CD4-positive, alpha-beta T cell treated with Interleukin-21 for 1 hour (primary cell): ENCODE measurements around the gene OR2T27.
"Not testable (repeated sequence)": the region's sequence is repeated elsewhere in the genome, so short reads cannot be mapped to it uniquely, and the experiment has no call there.

Source experiments
- DNase-seq: peaks from one replicate; pipeline ENCODE4 v3.0.0-alpha.2; 2020

OR2T27 gene

DNA sequence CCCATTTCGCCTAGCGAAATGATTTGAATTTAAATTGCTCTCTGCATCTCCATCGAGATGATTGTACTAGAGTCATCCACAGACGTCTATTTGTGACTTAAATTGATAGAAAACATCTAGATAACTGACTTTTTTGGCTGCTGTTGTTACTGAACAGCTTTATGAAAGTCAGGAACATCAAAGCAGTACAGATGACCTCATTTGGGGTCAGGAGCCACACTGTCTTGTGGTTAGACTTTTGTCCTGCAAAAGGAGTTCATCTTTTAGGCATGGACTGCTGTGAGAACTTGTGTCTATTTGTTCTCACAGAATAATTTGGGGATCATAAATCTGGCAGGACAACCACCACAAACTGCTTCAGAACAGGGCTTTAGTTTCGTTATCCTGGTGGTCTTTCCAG lies 15.7 kb downstream of the OR2T27 start:
- DNase-seq = not testable (repeated sequence)

DNA sequence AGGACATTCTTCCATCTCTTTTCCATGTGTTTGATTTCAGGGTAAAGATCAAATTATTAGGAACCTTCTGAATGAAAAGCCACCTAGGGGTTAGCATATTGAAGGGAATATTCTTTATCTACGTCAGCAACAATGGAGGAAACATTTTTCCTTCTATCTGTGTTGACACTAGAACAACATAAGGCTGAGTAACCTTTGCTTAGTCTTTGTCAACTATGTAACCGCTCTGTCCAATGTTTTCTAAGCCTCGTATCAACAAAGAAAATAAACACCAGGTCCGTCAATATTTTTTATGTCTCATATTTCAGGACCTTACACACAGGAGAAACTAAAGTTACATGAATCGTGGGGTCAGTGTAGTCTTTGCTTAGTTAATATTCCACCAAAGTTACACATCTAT lies 18.7 kb downstream of the OR2T27 start:
- not testable (repeated sequence) for DNase-seq

DNA sequence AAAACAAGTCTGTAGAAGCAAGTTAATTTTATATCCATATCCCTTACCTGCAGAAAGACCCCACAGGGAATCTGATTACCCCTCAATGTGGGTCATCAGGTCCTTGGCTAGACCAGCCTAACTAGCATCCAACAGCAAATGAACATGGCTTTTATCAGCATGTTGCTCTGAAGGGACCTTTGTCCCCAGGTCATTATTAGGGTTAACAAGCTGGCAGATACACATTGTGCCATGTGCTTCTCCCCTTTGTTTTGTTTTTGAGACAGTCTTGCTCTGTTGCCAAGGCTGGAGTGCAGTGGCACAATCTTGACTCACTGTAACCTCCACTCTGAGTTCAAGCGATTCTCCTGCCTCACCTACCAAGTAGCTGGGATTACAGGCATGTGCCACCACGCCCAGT lies 20.3 kb downstream of the OR2T27 start, which contains the start of gene OR2T11:
Gene OR2T11 (minus strand): TSS at position 101 of the 400 bp plus-strand sequence. CDS start 7,963 bp downstream, outside the sequence.
- DNase-seq = not testable (repeated sequence)

DNA sequence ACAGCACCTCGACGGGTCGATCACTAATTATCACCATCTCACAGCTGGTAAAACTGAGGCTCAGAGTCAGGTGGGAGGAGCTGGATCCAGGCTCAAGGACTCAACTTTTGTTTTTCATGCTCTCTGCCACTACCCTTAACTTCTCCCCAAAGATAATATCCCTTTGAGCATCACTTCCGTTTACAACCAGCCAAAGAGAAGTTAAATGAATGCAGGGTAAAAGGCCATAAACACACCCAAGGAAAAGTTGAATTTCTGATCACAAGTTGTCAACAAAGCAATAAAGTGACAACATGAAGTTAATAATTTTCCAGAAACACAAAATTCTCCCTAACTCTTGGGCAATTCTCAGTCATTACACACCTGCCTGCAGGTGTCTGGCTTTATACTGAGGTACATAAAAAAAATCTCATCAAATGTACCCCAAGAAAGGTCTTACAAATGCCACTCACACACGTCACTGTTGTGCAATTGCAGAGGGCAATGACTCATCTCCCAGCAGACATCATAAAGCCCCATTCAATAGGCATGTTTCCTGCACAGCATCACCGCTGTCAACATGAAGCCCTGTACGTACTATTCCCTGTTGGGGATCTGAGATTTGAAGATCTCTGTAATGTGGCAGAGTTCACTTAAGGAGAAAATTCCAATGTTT lies 23.8 kb downstream of the OR2T27 start:
- DNase-seq = no peak

DNA sequence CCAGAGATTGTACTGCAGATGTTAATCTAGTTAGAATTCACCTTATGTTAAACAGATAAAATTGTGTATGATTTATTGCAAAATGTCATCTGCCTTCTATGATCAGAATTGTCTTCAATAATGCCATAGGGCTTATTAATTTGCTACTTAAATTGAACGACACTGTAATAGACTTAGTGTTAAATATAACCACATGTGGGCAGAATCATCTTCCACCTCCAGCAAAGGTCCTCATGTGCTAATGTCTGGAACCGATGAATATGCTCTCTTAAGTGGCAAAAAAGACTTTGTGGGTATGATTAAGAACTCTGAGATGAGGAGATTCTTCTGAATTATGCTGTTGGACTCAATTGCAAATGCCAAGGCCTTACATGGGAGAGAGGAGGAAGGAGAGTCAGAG lies 24.8 kb downstream of the OR2T27 start:
- no peak for DNase-seq

DNA sequence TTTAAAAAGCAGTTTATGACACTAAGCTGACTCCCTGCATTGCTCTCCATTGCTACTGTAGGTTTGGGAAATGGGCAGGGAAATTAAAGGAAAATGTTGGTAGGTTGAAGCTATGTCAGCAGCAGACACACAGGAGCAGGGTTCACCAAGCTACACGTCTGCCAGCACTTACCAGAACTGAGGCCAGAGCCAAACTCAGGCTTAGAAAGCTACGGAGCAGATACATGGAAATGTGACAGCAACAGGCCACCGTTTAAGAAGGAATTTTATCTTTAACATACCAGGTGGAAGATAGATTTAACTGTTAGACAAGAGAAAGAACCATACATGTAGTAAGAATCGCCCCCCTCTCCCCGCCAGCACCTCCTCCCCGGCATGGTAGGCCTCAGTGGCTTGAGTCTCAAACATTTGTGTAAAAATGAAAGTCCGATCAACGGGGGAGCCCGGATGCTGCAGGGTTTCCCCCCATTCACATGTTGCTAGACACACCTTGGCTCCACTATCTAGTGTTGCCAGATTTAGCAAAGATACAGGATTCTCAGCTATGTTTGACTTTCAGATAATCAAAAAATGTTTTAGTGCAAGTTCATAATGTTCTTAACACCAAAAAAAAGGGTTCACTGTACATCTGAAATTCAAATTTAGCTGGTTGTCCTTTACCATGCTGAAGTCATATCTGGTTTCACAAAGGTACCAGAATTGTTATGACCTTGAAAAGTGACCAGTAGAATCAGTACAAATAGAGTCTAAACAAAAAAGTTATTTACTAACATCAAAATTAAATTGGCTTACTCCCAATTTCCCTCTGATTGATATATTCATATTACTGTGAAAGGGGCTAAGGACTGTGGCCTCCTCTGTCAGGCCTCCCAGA lies 27.1 kb downstream of the OR2T27 start:
- no peak for DNase-seq

DNA sequence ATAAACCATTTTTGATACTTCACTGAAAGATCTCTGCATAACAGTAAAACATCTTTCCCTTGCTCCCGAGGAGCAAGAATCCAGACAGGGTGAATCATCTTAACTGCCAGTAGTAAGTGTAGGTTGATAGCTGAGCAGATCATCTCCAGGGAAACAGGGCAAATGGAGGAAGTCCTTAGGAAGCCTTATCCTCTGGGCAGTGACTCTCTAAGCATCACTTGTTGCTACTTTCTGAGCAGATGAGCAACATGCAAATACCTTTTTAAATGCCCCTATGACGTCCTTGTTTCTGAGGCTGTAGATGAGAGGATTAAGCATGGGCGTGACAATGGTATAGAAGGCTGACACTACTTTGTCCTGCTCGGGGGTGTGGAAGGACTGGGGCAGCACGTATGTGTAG lies 29.4 kb downstream of the OR2T27 start:
- no peak for DNase-seq

DNA sequence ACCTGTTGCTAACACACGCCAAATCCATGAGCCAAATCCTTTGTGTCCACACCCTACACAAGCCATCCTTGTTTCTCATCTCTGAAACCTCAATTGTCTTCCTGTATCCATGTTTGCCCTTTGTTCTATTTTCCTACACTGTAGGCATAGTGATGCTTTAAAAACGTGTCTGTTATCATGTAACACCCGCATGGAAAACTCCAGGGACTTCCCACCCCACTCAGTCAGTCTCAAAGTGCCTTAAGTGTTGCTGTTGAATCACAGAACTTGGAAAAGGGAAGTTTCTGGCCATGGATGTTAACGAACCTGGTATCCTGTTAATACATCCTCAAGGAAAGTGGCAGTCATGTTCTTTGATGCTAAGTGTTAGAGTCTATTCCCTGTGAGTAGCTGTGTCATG lies 30.2 kb downstream of the OR2T27 start:
- no peak for DNase-seq

DNA sequence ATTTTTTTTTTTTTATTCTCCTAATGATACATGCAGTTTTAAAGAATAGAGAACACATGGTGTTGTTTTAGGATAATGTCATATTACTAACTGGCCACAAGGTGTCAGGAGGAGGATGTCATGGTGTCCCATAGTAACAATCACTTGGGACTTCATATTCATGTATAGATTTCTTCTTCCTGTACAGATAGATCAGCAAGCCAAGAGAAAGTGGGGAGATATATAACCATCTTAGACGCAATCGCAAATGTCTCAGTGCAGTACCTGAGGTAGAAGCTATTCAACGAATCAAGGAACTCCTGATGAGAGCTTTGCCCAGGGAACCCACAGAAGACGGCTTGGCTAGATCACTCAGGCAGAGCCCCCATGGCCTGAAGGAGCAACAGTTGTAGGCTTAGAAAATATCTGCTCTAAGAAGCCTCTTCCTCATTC lies 32.7 kb downstream of the OR2T27 start:
- peak; percentile 29 for DNase-seq

DNA sequence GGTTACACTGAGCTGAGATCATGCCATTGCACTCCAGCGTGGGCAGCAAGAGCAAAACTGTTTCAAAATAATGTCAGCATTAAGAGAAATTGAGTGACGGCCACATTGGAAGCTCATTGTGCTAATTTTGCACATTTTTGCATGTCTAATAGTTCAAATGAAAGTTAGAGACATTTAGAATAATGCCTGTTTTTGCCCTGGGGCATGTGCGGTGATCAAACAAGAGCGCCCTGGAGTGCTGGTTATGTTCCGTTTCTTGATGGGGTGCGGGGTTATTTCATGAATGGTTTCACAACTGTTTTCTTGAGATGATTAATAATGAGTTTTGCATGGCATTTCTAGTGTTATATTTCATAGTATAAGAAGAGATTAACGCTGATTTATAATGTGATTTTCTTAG lies 33.6 kb downstream of the OR2T27 start:
- DNase-seq = no peak

DNA sequence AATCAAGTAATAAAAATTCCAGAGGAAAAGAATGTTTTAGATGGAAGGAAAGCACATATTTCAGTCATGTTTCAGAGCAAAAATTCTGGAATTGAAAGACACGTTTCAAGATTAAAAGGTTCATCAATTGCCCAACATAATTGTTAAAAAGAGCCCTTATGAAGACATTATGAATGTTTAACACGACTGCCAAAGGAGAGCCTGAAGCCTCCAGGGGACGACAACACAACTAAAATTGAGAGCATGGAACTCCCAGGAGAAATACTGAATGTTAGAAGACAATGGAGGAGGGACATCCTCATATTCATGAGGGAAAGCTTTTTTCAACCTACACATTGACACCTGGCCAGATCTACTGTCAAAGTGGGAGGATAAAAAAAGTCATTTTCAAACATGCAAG lies 36.5 kb downstream of the OR2T27 start:
- DNase-seq = peak; percentile 47

DNA sequence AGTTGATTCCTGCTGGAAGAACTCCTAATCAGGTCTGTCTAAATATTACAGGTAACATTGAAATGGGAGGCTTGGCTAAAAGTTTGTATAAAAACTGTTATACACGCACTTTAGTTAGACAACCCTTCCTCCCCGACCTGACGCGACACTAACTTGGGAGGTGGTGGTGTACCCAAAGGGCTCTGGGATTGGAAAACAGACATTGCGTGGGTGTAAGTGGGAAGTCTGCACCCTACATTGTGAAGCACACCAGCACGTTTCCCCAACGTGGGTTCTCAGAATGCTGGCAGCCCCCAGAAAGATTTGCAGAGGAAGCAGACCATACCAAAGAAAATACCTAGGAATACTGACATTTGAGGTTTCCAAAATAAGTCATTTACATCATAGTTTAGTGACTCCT lies 37.2 kb downstream of the OR2T27 start:
- DNase-seq = no peak

DNA sequence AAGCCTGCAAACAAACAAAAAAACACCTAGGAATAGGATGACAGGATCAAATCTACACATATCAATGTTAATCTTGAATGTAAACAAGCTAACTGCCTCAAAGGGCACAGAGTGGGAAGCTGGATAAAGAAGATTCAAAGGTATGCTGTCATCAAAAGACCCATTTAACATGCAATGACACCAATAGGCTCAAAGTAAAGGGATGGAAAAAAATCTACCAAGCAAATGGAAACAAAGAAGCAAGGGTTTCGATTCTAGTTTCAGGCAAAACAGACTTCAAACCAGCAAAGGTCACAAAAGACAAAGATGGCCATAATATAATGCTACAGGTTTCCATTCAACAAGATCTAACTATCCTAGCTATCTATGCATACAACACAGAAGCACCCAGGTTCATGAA lies 41.6 kb downstream of the OR2T27 start:
- DNase-seq = no peak

DNA sequence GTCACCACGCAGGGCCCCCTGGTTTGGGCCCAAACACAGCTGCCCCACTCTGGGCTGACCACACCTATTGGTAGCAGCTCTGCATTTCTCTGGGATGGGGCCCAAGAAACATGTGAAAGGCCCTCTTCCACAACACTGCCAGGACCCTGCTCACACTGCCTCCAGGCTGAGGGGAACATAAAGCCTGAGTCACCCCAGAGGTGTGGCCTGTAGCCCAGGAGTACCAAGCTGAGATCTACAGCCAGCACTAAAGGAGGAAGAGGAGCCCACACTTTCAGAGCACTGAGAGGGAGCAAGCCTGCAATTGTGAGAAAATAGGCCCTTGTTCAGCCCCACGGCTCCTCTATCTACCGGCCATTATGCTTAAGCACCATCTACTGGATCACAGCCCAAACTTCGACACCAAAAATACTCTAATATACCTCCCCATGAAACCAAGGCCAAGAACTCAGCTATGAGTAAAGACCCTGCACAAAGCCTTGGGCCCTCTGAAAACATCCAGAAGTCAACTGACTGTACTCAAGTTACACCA lies 43.4 kb downstream of the OR2T27 start:
- no peak for DNase-seq

DNA sequence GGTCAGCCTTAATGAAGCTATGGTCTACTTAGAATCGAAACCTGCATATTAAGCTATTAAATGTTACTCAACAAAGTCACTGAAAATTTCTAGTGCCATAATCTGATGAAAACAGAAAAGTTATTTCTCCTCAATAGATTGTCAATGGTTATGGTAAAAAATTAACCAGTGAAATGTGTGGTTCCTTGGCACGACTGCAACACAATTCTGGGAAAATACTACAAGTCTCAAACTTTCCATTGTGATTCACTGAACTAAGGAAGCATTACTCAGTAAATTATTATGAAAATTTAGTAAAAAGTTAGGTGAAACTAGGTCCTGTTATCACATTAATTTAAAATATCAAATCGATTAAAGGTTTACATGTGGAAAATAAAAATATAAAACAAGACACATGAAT lies 45.0 kb downstream of the OR2T27 start:
- no peak for DNase-seq
